Colonic mucosa (tissue), 4 donors: Measurements from ENCODE around the gene GPR161. TPM values are rescaled to one million over a fixed set of nuclear protein-coding genes. Genes with fewer than 3 reads are reported as not detected.

ENCODE experiments used
- DNase-seq: peaks from one replicate; pipeline ENCODE4 v3.0.0-alpha.2; 2020
- H3K27ac ChIP-seq: fragments of 200-600 bp; one replicate; pipeline ENCODE4 v1.8.0; 2021
- H3K27me3 ChIP-seq: fragments of 200-600 bp; one replicate; pipeline ENCODE4 v1.8.0; 2021
- H3K36me3 ChIP-seq: fragments of 200-600 bp; one replicate; pipeline ENCODE4 v1.8.0; 2021
- H3K4me1 ChIP-seq: fragments of 200-600 bp; one replicate; pipeline ENCODE4 v1.8.0; 2021; ENCODE audit warnings: mild to moderate bottlenecking
- H3K4me3 ChIP-seq: fragments of 200-600 bp; one replicate; pipeline ENCODE4 v1.8.0; 2021
- H3K9ac ChIP-seq, 2 donors: one replicate each; pipeline ENCODE4 v1.7.0; 2013; ENCODE audit warnings: control low read depth in 2 of 2, low read depth in 2 of 2, low read length in 2 of 2
- H3K9me3 ChIP-seq: fragments of 200-600 bp; one replicate; pipeline ENCODE4 v1.8.0; 2021
- intact Hi-C: fragments of 100-400 bp; cut with DNase I; formaldehyde crosslinking; loops from one replicate; pipeline ENCODE4 v1.14.1; 2022
- total RNA-seq, 2 donors: library from RNA; stranded (reverse); fragmentation: NEBNext Ultra II Directional in 1 of 2; extraction: Animal tissue kit (Norgen Biotek cat#: 25700) in 1 of 2; gene quantifications; one replicate each; pipeline ENCODE4 v1.2.1, GENCODE V29; 2021
- TF ChIP-seq, protein P1 (sequence below): fragments of 200-600 bp; IDR thresholded peaks from one replicate; pipeline ENCODE4 v1.8.0; 2022; ENCODE audit warnings: antibody characterized with exemption, mild to moderate bottlenecking
- donor health status: healthy.
- donor health status: DM: no; HTN: no; CAD: no.
- donor health status: DM: no; HTN: no; CAD: no.

GPR161 gene
- total RNA-seq, 2 donors from 2014 or later, result 2.5 to 3.2 TPM

- intact Hi-C loops, result no loop called here
- H3K27ac ChIP-seq, result no peak overlapping the region
- no peak for DNase-seq
Observed at GRCh38 chr1:168031198-168031597, 105.5 kb downstream of the GPR161 start.

More at GRCh38 chr1:168031198-168031597, 105.5 kb downstream of the GPR161 start:
- no peak overlapping the region for H3K4me3 ChIP-seq
- H3K4me1 ChIP-seq, result no peaks in the 10 kb centered on the region
- H3K9me3 ChIP-seq, result no peaks in the 10 kb centered on the region
- no peak overlapping the region for H3K9ac ChIP-seq
- no peaks in the 10 kb centered on the region for H3K27me3 ChIP-seq
- TF ChIP-seq, protein P1, sequence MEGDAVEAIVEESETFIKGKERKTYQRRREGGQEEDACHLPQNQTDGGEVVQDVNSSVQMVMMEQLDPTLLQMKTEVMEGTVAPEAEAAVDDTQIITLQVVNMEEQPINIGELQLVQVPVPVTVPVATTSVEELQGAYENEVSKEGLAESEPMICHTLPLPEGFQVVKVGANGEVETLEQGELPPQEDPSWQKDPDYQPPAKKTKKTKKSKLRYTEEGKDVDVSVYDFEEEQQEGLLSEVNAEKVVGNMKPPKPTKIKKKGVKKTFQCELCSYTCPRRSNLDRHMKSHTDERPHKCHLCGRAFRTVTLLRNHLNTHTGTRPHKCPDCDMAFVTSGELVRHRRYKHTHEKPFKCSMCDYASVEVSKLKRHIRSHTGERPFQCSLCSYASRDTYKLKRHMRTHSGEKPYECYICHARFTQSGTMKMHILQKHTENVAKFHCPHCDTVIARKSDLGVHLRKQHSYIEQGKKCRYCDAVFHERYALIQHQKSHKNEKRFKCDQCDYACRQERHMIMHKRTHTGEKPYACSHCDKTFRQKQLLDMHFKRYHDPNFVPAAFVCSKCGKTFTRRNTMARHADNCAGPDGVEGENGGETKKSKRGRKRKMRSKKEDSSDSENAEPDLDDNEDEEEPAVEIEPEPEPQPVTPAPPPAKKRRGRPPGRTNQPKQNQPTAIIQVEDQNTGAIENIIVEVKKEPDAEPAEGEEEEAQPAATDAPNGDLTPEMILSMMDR, result no peak
- no peaks in the 10 kb centered on the region for H3K36me3 ChIP-seq

Other genes with a start within 250 kb of the GPR161 start
- gene ADCY10, start 222.8 kb downstream of the GPR161 start, total RNA-seq, result 1 to 10 TPM in 1 of 2 donors, under 1 TPM in 1; 0.64 to 1.6 TPM
- 10 to 100 TPM; 47.2 to 67.0 TPM for gene DCAF6, start 200.2 kb downstream of the GPR161 start, total RNA-seq
- 100 to 1,000 TPM; 203 to 232 TPM for gene MPC2, start 199.9 kb downstream of the GPR161 start, total RNA-seq
- 10 to 100 TPM; 34.6 to 37.2 TPM for gene TIPRL, start 42.0 kb upstream of the GPR161 start, total RNA-seq
- 10 to 100 TPM; 70.9 to 84.5 TPM for gene SFT2D2, start 89.1 kb upstream of the GPR161 start, total RNA-seq
- gene TBX19, start 143.9 kb upstream of the GPR161 start, total RNA-seq, result 1 to 10 TPM; 1.5 to 1.6 TPM